ENCODE data around the gene CPTP.

CPTP gene

DNA sequence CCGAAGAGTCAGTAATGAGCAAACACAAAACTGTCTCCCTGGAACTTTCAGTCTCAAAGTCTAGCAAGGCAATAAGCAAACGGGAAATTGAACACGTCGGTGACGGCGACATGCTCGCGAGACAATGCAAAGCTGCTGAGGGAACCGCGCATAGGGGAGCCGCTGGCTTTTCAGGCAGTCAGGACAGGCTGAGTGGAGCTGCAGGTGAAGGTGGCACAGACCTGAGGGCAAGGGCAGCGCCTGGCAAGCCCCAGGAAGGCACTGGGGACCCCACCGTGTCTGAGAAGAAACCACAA lies 5.0 kb upstream of the CPTP start:
- DNase-seq (ENCODE audit: low read depth) = no peak

DNA sequence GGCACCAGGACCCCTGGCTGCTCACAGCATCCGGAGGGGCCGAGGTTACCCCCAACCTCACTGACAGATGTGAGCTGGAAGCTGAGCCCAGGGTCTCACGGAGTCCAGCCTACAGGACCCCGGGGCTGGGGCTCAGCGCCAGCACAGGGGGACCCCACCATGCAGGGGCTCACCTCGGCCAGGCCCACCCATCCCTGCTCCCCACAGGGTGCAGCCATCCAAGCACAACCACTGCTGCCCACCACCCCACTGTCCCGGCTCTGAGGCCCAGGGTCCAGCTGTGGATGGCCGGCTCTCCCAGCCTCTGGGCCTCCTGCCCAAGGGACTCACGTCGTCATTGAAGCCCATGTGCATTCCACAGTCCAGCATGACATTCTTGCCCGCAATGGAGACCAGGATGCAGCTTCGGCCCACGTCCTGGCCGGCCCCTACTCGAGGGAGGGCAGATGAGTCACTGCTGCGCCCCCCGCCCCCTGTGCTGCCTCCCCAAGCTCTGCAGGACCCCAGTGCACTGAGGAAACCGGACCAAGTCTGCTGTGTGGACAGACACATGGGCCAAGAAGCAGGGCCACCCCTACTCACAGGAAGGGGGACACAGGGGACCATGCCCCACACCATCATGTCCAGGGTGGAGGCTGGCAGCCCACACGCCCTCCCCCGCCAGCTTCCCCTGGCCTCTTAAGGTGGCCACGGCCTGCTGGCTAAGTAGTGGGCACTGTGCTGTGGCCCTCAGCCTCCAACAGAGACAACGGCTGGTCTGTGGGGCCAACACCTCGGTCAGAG lies 3.7 kb upstream of the CPTP start:
- DNase-seq (ENCODE audit: low read depth) = no peak

DNA sequence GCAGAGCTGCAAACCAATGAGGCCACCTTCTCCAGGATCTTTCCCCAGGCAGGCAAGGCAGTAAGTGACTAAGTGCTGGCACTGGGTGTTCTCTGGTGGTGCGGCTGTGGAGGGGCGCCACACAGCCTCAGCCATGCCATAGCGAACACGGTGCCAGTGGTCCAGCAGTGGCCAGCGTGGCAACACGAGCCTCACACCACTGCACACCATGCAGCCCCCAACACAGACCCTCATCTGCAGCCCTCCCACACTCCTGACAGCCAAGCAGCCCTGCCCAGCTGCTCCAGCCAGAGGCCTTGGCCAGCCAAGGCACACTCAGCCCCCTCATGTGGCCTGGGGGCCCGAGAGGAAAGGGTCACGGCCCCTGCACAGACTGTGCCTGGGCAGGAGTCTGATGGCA lies 3.1 kb upstream of the CPTP start:
- no peak for DNase-seq (ENCODE audit: low read depth)

GRCh38 chr1:1322418-1322817 lies 2.2 kb upstream of the CPTP start:
- no peak for DNase-seq (ENCODE audit: low read depth)

DNA sequence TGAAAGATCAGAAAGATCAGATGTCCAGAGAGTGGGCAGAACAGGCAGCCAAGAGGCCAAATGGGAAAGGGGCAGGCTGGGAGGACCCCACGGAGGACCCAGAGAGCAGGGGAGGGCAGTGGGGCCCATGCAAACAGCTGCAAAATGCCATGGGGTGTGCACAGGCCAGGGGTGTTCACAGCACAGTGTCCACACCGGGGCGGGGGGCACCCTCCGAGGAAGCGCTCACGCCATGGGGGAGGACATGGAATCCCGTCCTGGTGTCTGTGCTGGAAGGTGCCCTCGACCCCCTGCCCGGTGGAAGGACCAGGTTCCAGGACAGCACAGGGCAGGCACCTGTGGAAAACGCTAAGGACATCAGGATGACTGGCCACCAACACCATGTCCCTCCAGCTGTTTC lies 1.6 kb upstream of the CPTP start:
- no peak for DNase-seq (ENCODE audit: low read depth)

GRCh38 chr1:1324084-1324523 lies 498 bp upstream of the CPTP start:
- no peak for DNase-seq (ENCODE audit: low read depth)

- no peak for DNase-seq (ENCODE audit: low read depth)
These were observed 879 bp downstream of the CPTP start for GRCh38 chr1:1325288-1326074.

DNA sequence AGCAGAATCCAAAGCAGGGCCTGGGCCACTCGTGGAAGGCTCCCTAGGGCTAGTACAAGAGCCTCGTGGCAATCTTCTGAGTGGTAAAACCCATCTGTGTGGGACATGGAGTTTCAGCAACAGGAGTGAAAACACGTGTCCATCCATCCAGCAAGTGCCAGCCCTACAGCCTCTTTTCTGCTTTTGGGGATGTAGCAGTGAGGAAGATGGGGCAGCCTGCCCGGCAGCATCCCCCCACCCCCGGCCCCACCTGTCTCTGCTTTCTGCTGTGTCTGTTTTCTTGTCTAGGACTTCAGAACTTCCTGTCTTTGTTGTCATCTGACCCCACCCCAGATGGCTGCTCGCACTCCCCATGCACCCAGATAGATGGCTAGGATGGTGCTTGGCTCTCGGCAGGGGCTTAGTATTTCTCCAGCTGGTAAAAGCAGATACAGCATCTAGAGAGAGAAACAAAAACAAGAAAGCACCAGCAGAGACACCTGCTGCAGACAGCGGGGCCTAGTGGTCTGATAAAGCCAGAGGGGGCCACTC lies 1.5 kb downstream of the CPTP start:
- no peak for DNase-seq (ENCODE audit: low read depth)

- no peak for DNase-seq (ENCODE audit: low read depth)
These were observed 2.7 kb downstream of the CPTP start for GRCh38 chr1:1327291-1327690.

DNA sequence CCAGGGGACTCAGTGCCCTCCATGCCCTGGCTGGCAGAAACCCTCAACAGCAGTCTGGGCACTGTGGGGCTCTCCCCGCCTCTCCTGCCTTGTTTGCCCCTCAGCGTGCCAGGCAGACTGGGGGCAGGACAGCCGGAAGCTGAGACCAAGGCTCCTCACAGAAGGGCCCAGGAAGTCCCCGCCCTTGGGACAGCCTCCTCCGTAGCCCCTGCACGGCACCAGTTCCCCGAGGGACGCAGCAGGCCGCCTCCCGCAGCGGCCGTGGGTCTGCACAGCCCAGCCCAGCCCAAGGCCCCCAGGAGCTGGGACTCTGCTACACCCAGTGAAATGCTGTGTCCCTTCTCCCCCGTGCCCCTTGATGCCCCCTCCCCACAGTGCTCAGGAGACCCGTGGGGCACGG lies 3.7 kb downstream of the CPTP start:
- no peak for DNase-seq (ENCODE audit: low read depth)

- DNase-seq (ENCODE audit: low read depth) = no peak
These were observed 5.0 kb downstream of the CPTP start for GRCh38 chr1:1329304-1330210.

DNA sequence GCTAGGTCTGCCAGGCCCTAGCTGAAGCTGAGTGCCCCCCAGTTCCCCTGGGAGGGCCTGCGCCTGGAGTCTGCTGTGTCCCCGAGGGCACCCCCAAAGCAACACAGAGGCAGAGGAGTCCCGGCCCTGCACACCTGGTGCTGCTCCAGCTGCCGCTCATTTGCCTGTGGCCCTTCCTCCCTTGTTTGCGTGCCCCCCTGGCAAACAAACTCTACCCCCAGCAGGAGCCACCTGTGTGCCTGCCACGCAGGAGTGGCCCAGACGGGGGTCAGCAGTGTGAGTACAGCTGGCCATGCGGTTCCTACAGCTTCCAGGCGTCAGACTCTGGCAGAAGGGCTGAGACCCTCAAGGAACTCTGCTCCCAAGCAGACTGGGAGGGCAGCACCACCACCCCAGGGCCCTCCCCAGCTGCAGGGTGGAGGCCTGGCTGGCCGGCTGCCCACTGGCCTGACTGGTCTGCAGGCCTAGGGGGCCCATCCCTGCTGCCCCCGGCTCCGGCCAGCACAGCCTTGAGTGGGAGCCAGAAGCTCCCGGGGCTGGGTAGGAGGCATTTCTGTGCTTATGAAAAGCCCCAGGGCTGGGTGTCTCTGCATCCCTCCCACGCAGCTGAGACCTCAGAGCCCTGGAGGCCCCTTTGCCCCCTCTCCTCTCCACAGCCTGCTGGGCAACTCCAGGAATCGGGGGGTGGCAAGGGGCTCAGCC lies 5.9 kb downstream of the CPTP start:
- DNase-seq (ENCODE audit: low read depth) = no peak

- DNase-seq (ENCODE audit: low read depth) = no peak
These were observed 6.7 kb downstream of the CPTP start, which contains the start of gene TAS1R3 for GRCh38 chr1:1331068-1331965. TAS1R3 (plus strand) TSS chr1:1331280; CDS start chr1:1331346, 66 bp downstream.

DNA sequence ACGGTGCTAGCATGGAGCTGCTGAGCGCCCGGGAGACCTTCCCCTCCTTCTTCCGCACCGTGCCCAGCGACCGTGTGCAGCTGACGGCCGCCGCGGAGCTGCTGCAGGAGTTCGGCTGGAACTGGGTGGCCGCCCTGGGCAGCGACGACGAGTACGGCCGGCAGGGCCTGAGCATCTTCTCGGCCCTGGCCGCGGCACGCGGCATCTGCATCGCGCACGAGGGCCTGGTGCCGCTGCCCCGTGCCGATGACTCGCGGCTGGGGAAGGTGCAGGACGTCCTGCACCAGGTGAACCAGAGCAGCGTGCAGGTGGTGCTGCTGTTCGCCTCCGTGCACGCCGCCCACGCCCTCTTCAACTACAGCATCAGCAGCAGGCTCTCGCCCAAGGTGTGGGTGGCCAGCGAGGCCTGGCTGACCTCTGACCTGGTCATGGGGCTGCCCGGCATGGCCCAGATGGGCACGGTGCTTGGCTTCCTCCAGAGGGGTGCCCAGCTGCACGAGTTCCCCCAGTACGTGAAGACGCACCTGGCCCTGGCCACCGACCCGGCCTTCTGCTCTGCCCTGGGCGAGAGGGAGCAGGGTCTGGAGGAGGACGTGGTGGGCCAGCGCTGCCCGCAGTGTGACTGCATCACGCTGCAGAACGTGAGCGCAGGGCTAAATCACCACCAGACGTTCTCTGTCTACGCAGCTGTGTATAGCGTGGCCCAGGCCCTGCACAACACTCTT lies 7.6 kb downstream of the CPTP start:
- no peak for DNase-seq (ENCODE audit: low read depth)

GRCh38 chr1:1332774-1333480 lies 8.3 kb downstream of the CPTP start:
- no peak for DNase-seq (ENCODE audit: low read depth)

DNA sequence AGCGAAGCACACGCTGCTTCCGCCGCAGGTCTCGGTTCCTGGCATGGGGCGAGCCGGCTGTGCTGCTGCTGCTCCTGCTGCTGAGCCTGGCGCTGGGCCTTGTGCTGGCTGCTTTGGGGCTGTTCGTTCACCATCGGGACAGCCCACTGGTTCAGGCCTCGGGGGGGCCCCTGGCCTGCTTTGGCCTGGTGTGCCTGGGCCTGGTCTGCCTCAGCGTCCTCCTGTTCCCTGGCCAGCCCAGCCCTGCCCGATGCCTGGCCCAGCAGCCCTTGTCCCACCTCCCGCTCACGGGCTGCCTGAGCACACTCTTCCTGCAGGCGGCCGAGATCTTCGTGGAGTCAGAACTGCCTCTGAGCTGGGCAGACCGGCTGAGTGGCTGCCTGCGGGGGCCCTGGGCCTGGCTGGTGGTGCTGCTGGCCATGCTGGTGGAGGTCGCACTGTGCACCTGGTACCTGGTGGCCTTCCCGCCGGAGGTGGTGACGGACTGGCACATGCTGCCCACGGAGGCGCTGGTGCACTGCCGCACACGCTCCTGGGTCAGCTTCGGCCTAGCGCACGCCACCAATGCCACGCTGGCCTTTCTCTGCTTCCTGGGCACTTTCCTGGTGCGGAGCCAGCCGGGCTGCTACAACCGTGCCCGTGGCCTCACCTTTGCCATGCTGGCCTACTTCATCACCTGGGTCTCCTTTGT lies 9.1 kb downstream of the CPTP start:
- no peak for DNase-seq (ENCODE audit: low read depth)

- no peak for DNase-seq (ENCODE audit: low read depth)
These were observed 10.2 kb downstream of the CPTP start for GRCh38 chr1:1334835-1335234.

- no peak for DNase-seq (ENCODE audit: low read depth)
These were observed 10.7 kb downstream of the CPTP start for GRCh38 chr1:1335283-1335682.

- DNase-seq (ENCODE audit: low read depth) = no peak
These were observed 11.2 kb downstream of the CPTP start for GRCh38 chr1:1335792-1336248.

Data from GM04504 (cell line).